ENCODE measurements around the gene BTBD16. TPM values are rescaled to one million over a fixed set of nuclear protein-coding genes. Genes with fewer than 3 reads are reported as not detected.

Gene BTBD16
- total RNA-seq, 1 donor from 2014 or later, result not detected

DNA sequence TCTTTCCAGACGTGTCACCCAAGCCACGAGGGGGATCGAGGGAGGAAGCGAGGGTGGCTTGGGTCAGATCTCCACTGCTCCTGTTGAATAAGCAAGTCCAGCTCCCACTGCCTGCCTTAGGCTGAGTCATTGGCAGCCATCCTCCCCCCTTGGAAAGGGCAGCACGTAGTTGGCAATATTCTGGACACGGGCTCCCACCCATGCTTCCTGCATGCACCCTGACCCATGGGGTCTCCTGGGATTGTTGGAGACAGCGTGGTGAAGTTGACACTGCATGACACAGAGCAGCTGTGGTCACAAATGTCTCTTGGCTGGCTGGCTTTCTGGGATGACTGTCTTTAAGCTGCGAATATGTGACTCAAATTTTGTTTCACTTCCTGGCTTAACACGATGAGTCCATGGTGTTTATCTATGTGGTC lies 11.2 kb downstream of the BTBD16 start:
- H3K27ac ChIP-seq (ENCODE audit: low read depth, low read length), result peak overlapping the region; percentile 37
- no peaks in the 10 kb centered on the region for H3K27me3 ChIP-seq (ENCODE audit: control insufficient read depth in 3 of 3, insufficient read depth in 3 of 3, low read length in 3 of 3)
- peak overlapping the region in 2 of 3 donors; percentile 25 to 40 for H3K9ac ChIP-seq (ENCODE audit: low read depth in 1 of 3, low read length in 3 of 3)
- peak overlapping the region in 1 of 3 donors; percentile 45 for H3K4me3 ChIP-seq (ENCODE audit: low read length in 3 of 3)
- no peaks in the 10 kb centered on the region for H3K36me3 ChIP-seq (ENCODE audit: control insufficient read depth in 3 of 3, insufficient read depth in 3 of 3, low read length in 3 of 3)
- peaks cover 16 to 63% (median 46%) of the 10 kb centered on the region in 3 donors for H3K4me1 ChIP-seq (ENCODE audit: control insufficient read depth in 3 of 3, insufficient read depth in 3 of 3, low read length in 3 of 3)
- H3K9me3 ChIP-seq (ENCODE audit: control insufficient read depth in 3 of 3, low read length in 3 of 3), result no peaks in the 10 kb centered on the region

DNA sequence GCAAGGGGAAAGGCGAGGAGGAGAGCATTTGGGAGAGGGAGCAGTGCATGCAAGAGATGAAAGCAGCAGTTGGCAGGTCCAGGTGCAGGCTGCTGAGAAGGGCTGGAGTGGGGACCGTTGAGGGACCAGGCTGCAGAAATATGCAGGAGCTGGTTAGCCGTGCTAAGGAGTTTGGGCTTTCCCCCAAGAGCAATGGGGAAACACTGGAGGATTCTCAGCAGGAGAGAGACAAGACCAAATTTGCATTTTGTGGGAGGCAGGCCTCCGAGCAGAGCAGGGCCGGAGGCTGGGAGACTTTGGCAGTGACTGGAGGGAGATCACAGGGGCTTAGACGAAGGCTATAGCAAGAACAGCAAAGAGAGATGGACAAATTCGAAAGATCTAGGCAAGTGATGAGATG lies 11.8 kb downstream of the BTBD16 start:
- H3K4me1 ChIP-seq (ENCODE audit: control insufficient read depth in 3 of 3, insufficient read depth in 3 of 3, low read length in 3 of 3), result peaks cover 21 to 69% (median 49%) of the 10 kb centered on the region in 3 donors

DNA sequence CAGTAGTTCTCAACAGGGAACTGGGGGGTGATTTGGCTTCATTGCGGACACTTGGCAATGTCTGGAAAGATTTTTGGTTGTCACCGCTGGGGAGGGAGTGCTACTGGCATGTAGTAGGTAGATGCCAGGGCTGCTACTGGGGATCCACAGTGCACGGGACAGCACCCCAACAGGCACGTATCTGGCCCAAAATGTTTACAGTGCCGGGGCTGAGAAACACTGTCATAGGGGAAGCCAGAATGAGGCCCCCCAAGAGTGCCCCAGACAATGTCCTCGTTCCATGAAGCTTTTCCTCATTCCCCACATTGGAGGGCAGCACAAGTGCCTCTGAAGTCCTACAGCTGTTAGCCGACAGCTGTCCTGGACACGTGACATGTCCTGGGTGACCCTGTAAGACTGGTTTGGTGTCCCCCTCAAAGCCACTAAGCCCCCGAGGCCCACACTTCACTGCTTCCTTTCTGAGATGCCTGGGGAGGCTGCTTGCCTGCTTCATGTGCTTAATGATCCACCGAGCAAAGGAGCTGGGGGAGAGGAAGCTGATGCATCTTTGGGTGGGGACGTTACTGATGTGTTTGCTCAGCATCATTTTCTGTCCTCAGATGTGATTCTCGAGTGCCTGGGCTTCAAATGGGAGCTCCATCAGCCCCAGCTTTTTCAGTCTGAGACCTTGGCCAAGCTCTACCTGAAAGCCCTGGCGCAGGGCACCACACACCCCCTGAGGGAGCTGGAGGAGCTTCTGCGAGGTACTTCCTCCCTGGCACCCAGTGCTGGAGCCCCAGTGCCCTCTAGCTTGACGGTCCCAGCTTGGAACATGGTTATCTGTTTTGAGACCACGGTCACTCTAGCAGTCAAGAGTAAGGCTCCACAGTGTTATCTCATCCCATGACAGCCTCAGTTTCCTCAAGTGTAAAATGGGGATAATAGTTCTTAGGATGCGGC lies 14.7 kb downstream of the BTBD16 start:
- Histone ChIP-seq H3K4me3 (ENCODE audit: low read length in 3 of 3) (no peak overlapping the region), H3K9ac (ENCODE audit: low read depth in 1 of 3, low read length in 3 of 3) (no peak overlapping the region), H3K36me3 (ENCODE audit: control insufficient read depth in 3 of 3, insufficient read depth in 3 of 3, low read length in 3 of 3) (no peaks in the 10 kb centered on the region), H3K4me1 (ENCODE audit: control insufficient read depth in 3 of 3, insufficient read depth in 3 of 3, low read length in 3 of 3) (peaks cover 20 to 67% (median 48%) of the 10 kb centered on the region in 3 donors), H3K9me3 (ENCODE audit: control insufficient read depth in 3 of 3, low read length in 3 of 3) (no peaks in the 10 kb centered on the region), H3K27me3 (ENCODE audit: control insufficient read depth in 3 of 3, insufficient read depth in 3 of 3, low read length in 3 of 3) (no peaks in the 10 kb centered on the region), H3K27ac (ENCODE audit: low read depth, low read length) (peak overlapping the region; percentile 90)

More for the DNA sequence above, 11.8 kb downstream of the BTBD16 start:
- Histone ChIP-seq H3K9me3 (ENCODE audit: control insufficient read depth in 3 of 3, low read length in 3 of 3) (no peaks in the 10 kb centered on the region), H3K36me3 (ENCODE audit: control insufficient read depth in 3 of 3, insufficient read depth in 3 of 3, low read length in 3 of 3) (no peaks in the 10 kb centered on the region), H3K4me3 (ENCODE audit: low read length in 3 of 3) (peak overlapping the region in 1 of 3 donors; percentile 13), H3K9ac (ENCODE audit: low read depth in 1 of 3, low read length in 3 of 3) (no peak overlapping the region), H3K27me3 (ENCODE audit: control insufficient read depth in 3 of 3, insufficient read depth in 3 of 3, low read length in 3 of 3) (no peaks in the 10 kb centered on the region), H3K27ac (ENCODE audit: low read depth, low read length) (peak overlapping the region; percentile 37)

DNA sequence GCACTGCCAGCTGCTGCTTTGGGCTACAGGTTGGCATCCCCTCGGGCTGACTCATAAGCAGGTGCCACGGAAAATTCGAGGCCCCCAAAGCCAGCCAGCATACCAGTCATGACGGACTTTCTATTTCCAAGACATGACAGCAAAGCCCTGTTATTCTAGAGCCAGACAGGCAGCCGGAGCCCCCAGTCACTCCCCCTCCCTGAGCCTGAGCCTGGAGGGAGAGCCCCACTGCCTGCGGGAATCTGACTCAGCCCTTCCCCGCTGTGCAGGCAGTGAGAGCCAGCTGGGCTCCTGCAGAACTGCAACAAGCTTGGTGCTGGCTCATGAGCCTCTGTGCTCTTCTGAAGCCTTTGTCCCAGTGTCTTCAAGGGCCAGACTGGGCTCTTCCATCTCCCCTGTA lies 15.8 kb downstream of the BTBD16 start:
- Histone ChIP-seq H3K4me1 (ENCODE audit: control insufficient read depth in 3 of 3, insufficient read depth in 3 of 3, low read length in 3 of 3) (peaks cover 19 to 62% (median 45%) of the 10 kb centered on the region in 3 donors), H3K4me3 (ENCODE audit: low read length in 3 of 3) (peak overlapping the region in 1 of 3 donors; percentile 56), H3K27ac (ENCODE audit: low read depth, low read length) (peak overlapping the region; percentile 90), H3K27me3 (ENCODE audit: control insufficient read depth in 3 of 3, insufficient read depth in 3 of 3, low read length in 3 of 3) (no peaks in the 10 kb centered on the region), H3K9me3 (ENCODE audit: control insufficient read depth in 3 of 3, low read length in 3 of 3) (no peaks in the 10 kb centered on the region), H3K9ac (ENCODE audit: low read depth in 1 of 3, low read length in 3 of 3) (peak overlapping the region in 2 of 3 donors; percentile 45 to 47), H3K36me3 (ENCODE audit: control insufficient read depth in 3 of 3, insufficient read depth in 3 of 3, low read length in 3 of 3) (no peaks in the 10 kb centered on the region)

DNA sequence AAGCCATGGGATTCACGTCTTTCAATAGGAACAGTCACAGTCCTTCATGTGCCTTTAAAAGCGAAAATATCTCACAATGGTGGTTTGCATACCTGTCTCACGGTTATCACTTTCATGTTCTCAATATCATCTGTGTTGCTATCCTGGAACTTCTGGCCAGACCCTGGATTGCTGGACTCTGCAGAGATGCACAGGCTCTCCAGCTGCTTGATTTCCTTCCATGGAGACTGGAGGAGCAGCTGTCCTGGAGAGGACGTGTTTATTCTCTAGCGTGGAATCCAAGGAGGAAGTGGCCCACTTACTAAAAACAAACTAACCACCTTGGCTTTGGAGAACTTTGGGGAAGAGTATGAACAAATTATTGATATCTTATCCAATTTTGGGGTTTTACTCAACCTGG lies 16.5 kb downstream of the BTBD16 start:
- Histone ChIP-seq H3K9ac (ENCODE audit: low read depth in 1 of 3, low read length in 3 of 3) (peak overlapping the region in 1 of 3 donors; percentile 47), H3K4me1 (ENCODE audit: control insufficient read depth in 3 of 3, insufficient read depth in 3 of 3, low read length in 3 of 3) (peaks cover 16 to 55% (median 38%) of the 10 kb centered on the region in 3 donors), H3K27ac (ENCODE audit: low read depth, low read length) (peak overlapping the region; percentile 90), H3K9me3 (ENCODE audit: control insufficient read depth in 3 of 3, low read length in 3 of 3) (no peaks in the 10 kb centered on the region), H3K4me3 (ENCODE audit: low read length in 3 of 3) (peak overlapping the region in 1 of 3 donors; percentile 56), H3K36me3 (ENCODE audit: control insufficient read depth in 3 of 3, insufficient read depth in 3 of 3, low read length in 3 of 3) (no peaks in the 10 kb centered on the region), H3K27me3 (ENCODE audit: control insufficient read depth in 3 of 3, insufficient read depth in 3 of 3, low read length in 3 of 3) (no peaks in the 10 kb centered on the region)

DNA sequence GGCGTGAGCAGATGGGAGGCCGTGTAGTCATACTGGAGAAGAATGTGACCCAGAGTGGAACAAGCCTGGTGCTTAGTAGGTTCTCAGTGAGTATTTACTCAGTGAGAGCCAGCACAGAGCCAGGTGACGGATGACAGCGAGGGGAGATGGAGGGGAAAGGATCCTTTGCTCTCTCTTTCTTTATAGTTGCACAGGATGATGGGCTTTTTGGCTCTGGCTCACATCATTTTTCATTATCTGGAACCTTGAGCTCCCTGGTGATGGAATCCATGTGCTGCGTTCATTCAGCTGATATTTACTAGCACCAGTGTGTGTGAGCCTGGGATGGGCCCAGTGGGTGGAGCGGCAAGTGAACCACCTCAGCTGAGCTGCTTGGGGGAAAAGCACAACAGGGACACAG lies 17.2 kb downstream of the BTBD16 start:
- H3K27me3 ChIP-seq (ENCODE audit: control insufficient read depth in 3 of 3, insufficient read depth in 3 of 3, low read length in 3 of 3), result no peaks in the 10 kb centered on the region
- no peaks in the 10 kb centered on the region for H3K36me3 ChIP-seq (ENCODE audit: control insufficient read depth in 3 of 3, insufficient read depth in 3 of 3, low read length in 3 of 3)
- H3K9ac ChIP-seq (ENCODE audit: low read depth in 1 of 3, low read length in 3 of 3), result peak overlapping the region in 1 of 3 donors; percentile 16
- H3K27ac ChIP-seq (ENCODE audit: low read depth, low read length), result peak overlapping the region; percentile 90
- H3K4me1 ChIP-seq (ENCODE audit: control insufficient read depth in 3 of 3, insufficient read depth in 3 of 3, low read length in 3 of 3), result peaks cover 16 to 48% (median 32%) of the 10 kb centered on the region in 3 donors
- H3K4me3 ChIP-seq (ENCODE audit: low read length in 3 of 3), result no peak overlapping the region
- H3K9me3 ChIP-seq (ENCODE audit: control insufficient read depth in 3 of 3, low read length in 3 of 3), result no peaks in the 10 kb centered on the region

DNA sequence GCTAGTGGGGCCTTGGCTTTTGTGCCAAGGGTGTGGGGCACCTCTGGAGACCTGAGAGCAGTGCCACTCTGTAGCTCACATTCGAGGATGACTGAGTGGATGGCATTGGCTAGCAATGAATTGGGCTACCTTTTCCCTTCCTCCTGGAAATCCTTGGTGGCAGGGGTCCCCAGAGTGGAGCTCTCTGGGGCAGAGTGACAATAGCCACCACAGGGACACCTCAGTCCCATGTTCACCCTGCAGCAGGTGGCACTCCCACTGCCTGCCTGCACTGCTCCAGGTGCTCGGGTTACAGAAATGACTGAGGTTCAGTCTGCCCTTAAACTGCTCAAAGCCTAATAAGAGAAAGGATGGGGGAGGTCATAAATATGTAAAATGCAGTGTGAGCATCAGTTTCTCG lies 17.8 kb downstream of the BTBD16 start:
- Histone ChIP-seq H3K9ac (ENCODE audit: low read depth in 1 of 3, low read length in 3 of 3) (no peak overlapping the region), H3K36me3 (ENCODE audit: control insufficient read depth in 3 of 3, insufficient read depth in 3 of 3, low read length in 3 of 3) (no peaks in the 10 kb centered on the region), H3K9me3 (ENCODE audit: control insufficient read depth in 3 of 3, low read length in 3 of 3) (no peaks in the 10 kb centered on the region), H3K4me1 (ENCODE audit: control insufficient read depth in 3 of 3, insufficient read depth in 3 of 3, low read length in 3 of 3) (peaks cover 16 to 46% (median 32%) of the 10 kb centered on the region in 3 donors), H3K4me3 (ENCODE audit: low read length in 3 of 3) (no peak overlapping the region), H3K27me3 (ENCODE audit: control insufficient read depth in 3 of 3, insufficient read depth in 3 of 3, low read length in 3 of 3) (no peaks in the 10 kb centered on the region), H3K27ac (ENCODE audit: low read depth, low read length) (no peak overlapping the region)

DNA sequence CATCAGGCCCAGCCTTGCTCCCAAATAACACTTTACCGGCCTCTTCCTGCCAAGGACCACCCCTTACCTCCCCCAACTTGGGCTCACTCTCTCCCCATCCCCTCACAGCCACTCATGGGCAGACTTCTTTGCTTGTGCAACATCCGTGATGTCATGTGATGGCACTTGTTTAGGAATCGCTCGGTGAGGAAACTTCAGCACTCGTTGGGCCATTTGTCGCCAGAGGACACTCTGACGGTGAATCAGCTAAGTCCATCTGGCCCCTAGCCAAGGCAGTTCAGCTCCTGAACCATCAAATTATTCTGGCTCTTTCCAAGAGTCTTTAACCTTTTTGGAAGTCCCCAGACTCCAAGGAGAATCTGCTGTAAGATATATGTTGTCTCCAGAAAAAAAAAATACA lies 19.2 kb downstream of the BTBD16 start:
- Histone ChIP-seq H3K27ac (ENCODE audit: low read depth, low read length) (no peak overlapping the region), H3K9ac (ENCODE audit: low read depth in 1 of 3, low read length in 3 of 3) (no peak overlapping the region), H3K36me3 (ENCODE audit: control insufficient read depth in 3 of 3, insufficient read depth in 3 of 3, low read length in 3 of 3) (no peaks in the 10 kb centered on the region), H3K9me3 (ENCODE audit: control insufficient read depth in 3 of 3, low read length in 3 of 3) (no peaks in the 10 kb centered on the region), H3K4me1 (ENCODE audit: control insufficient read depth in 3 of 3, insufficient read depth in 3 of 3, low read length in 3 of 3) (peaks cover 16 to 37% (median 32%) of the 10 kb centered on the region in 3 donors), H3K27me3 (ENCODE audit: control insufficient read depth in 3 of 3, insufficient read depth in 3 of 3, low read length in 3 of 3) (no peaks in the 10 kb centered on the region), H3K4me3 (ENCODE audit: low read length in 3 of 3) (no peak overlapping the region)

DNA sequence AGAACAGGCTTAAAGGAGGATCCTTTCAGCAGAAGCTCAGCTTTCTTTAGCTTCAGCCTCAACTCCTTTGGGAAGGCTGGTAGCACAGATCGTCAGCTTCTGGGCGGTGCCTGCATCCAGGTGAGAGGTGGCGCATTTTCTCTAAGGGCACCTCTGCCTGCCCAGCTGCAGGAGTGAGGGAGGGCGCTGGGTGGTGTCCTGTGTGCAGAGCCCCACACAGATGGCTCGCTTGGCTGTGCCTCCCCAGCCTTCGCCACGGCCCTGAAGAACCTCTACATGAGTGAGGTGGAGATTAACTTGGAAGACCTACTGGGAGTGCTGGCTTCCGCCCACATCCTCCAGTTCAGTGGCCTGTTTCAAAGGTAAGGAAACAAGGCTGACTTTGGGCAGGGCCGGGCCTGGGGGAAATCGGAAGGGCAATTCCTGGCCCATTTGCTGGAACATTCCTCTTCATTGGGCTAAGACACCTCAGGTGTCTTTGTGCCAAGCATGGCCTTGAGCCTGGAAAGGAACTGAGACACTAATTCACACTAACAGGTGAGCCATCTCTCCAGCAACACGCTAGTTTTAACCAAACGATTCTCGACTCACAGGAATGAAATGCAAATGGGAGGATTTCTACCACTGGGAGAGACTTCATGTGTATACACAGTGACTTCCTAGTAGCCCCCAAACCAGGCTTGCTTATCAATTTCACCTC lies 19.9 kb downstream of the BTBD16 start:
- Histone ChIP-seq H3K36me3 (ENCODE audit: control insufficient read depth in 3 of 3, insufficient read depth in 3 of 3, low read length in 3 of 3) (no peaks in the 10 kb centered on the region), H3K9ac (ENCODE audit: low read depth in 1 of 3, low read length in 3 of 3) (no peak overlapping the region), H3K27ac (ENCODE audit: low read depth, low read length) (no peak overlapping the region), H3K4me3 (ENCODE audit: low read length in 3 of 3) (no peak overlapping the region), H3K9me3 (ENCODE audit: control insufficient read depth in 3 of 3, low read length in 3 of 3) (no peaks in the 10 kb centered on the region), H3K27me3 (ENCODE audit: control insufficient read depth in 3 of 3, insufficient read depth in 3 of 3, low read length in 3 of 3) (no peaks in the 10 kb centered on the region), H3K4me1 (ENCODE audit: control insufficient read depth in 3 of 3, insufficient read depth in 3 of 3, low read length in 3 of 3) (peaks cover 16 to 30% (median 26%) of the 10 kb centered on the region in 3 donors)

DNA sequence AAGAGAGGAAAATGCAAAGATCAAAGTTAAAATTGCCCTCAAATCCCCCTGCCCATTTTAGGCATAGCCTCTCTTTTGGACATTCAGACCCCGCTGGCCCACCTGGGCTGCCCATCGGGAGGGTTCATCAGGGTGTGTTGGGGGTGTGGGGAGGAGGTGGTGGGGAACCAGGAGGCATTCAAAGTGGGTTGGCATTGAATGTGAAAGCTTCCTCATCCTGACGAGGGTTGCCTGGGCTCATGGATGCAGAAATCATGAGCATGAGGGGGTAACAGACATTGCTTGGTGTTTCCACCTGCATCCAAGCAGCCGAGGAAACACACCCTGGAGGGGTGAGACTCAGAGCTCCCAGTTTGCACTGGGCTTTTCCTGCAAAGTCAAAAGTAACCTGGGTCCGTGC lies 20.6 kb downstream of the BTBD16 start:
- Histone ChIP-seq H3K4me3 (ENCODE audit: low read length in 3 of 3) (no peak overlapping the region), H3K27ac (ENCODE audit: low read depth, low read length) (no peak overlapping the region), H3K4me1 (ENCODE audit: control insufficient read depth in 3 of 3, insufficient read depth in 3 of 3, low read length in 3 of 3) (peaks cover 16 to 23% (median 19%) of the 10 kb centered on the region in 3 donors), H3K9ac (ENCODE audit: low read depth in 1 of 3, low read length in 3 of 3) (no peak overlapping the region), H3K9me3 (ENCODE audit: control insufficient read depth in 3 of 3, low read length in 3 of 3) (no peaks in the 10 kb centered on the region), H3K27me3 (ENCODE audit: control insufficient read depth in 3 of 3, insufficient read depth in 3 of 3, low read length in 3 of 3) (no peaks in the 10 kb centered on the region), H3K36me3 (ENCODE audit: control insufficient read depth in 3 of 3, insufficient read depth in 3 of 3, low read length in 3 of 3) (no peaks in the 10 kb centered on the region)
